NT2/D1 (cell line): Measurements from ENCODE around the gene RCOR1.

Experiments
- DNase-seq: peaks from one replicate; pipeline ENCODE4 v3.0.0-alpha.2; 2011; ENCODE audit warnings: low read depth, low spot score
- H3K27me3 ChIP-seq: 2 replicates; pipeline ENCODE4 v1.6.0; 2011; ENCODE audit warnings: mild to moderate bottlenecking; ENCODE audit not compliant: insufficient read length, insufficient read depth
- H3K36me3 ChIP-seq: 2 replicates; pipeline ENCODE4 v1.6.1; 2011; ENCODE audit warnings: mild to moderate bottlenecking, low read length, mixed read lengths; ENCODE audit not compliant: insufficient read depth, insufficient read length
- H3K4me1 ChIP-seq: 2 replicates; pipeline ENCODE4 v1.5.1; 2011; ENCODE audit not compliant: insufficient read depth, insufficient read length
- H3K4me3 ChIP-seq: 2 replicates; pipeline ENCODE4 v1.5.1; 2011; ENCODE audit warnings: low read depth; ENCODE audit not compliant: insufficient read length
- H3K9ac ChIP-seq: 2 replicates; pipeline ENCODE4 v1.6.0; 2011; ENCODE audit warnings: low read depth; ENCODE audit not compliant: insufficient read length
- H3K9me3 ChIP-seq: 2 replicates; pipeline ENCODE4 v1.5.1; 2011; ENCODE audit warnings: mild to moderate bottlenecking, low read length; ENCODE audit not compliant: insufficient read depth
- SUZ12 ChIP-seq: IDR thresholded peaks from 2 replicates; pipeline ENCODE4 v1.6.1; 2011; ENCODE audit not compliant: insufficient read length, insufficient read depth; ENCODE audit errors: extremely low read depth
- YY1 ChIP-seq: IDR thresholded peaks from 2 replicates; pipeline ENCODE4 v1.6.1; 2011; ENCODE audit not compliant: insufficient read length, insufficient read depth
- ZNF274 ChIP-seq: IDR thresholded peaks from 2 replicates; pipeline ENCODE4 v1.6.1; 2011; ENCODE audit warnings: mild to moderate bottlenecking, low read depth, low read length

RCOR1 gene

DNA sequence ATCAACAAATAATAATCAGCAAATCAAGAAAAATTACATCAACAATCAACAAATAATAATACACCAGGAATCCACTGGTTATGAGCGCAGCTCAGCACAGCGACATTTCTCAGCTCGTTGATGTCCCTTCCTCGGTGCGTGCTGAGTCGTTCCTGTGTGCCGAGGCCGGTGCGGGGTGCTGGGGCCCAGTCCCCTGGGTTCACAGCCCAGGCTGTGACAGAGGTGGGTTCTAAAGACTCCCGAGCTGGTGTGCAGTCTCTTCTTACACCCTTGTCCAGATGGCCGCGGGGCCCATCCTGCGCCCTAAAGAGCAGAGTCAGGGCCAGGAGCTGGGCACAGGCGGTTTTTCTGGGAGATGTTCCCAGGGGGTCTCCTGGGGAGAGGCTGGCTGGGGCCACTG is 157.9 kb downstream of the RCOR1 start:
- TF ChIP-seq ZNF274 (no peak), YY1 (no peak), SUZ12 (no peak)
- H3K27me3 ChIP-seq: no peaks in the 10 kb centered on the region
- peaks cover 20% of the 10 kb centered on the region for H3K36me3 ChIP-seq
- peaks cover 18% of the 10 kb centered on the region for H3K4me1 ChIP-seq
- H3K9me3 ChIP-seq: no peaks in the 10 kb centered on the region
- no peak overlapping the region for H3K4me3 ChIP-seq
- H3K9ac ChIP-seq: no peak overlapping the region
- DNase-seq: no peak

DNA sequence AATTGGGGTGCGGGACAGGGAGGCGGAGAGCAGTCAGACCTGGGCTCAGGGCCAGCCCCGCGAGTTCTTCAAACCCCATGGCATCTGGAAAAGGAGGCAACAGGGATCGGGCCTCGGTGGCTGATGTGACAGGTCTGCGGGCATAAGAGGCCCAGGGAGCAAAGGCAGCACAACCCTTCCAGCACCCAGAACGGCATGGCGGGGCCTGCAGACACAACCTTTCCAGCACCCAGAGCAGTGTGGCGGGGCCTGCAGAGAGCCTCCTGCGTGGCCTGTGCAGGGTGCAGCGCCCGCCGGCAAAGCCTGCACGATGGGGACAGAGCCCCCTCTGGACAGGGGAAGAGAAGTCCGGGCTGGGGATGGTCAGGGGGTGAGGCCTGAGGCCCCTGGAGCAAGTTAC is 158.6 kb downstream of the RCOR1 start:
- DNase-seq: no peak
- peaks cover 20% of the 10 kb centered on the region for H3K36me3 ChIP-seq
- H3K4me1 ChIP-seq: peaks cover 18% of the 10 kb centered on the region
- H3K9me3 ChIP-seq: no peaks in the 10 kb centered on the region
- H3K4me3 ChIP-seq: no peak overlapping the region
- H3K9ac ChIP-seq: no peak overlapping the region
- TF ChIP-seq YY1 (no peak), ZNF274 (no peak), SUZ12 (no peak)
- H3K27me3 ChIP-seq: no peaks in the 10 kb centered on the region

DNA sequence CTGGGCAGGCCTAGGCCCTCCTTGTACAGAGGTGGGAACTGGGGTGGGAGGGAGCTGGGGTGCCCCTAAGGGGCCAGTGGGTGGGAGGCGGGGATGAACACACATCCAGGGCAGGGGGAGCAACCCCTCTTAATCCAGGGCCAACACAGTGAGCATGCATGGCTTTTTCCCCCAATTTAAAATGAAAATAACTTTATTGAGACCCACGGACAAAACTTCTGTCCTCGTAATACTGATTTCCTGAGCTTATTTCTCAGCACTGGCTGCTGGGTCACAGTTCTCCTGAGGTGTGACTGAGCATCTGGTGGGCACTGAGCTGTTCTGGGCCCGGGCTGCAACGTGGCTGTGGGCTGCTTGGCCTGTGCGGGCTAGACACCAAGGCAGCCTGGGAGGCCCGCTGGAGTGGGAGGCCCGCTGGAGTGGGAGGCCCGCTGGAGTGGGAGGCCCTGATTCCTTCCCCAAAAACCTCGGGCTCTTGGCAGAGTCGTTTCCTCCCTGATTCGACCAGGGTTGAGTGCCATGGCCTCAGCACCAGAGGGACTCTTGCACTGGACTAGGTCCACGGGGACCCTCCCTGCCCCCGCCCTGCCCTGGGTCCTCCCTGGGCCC is 159.9 kb downstream of the RCOR1 start:
- peaks cover 10% of the 10 kb centered on the region for H3K36me3 ChIP-seq
- no peak for DNase-seq

DNA sequence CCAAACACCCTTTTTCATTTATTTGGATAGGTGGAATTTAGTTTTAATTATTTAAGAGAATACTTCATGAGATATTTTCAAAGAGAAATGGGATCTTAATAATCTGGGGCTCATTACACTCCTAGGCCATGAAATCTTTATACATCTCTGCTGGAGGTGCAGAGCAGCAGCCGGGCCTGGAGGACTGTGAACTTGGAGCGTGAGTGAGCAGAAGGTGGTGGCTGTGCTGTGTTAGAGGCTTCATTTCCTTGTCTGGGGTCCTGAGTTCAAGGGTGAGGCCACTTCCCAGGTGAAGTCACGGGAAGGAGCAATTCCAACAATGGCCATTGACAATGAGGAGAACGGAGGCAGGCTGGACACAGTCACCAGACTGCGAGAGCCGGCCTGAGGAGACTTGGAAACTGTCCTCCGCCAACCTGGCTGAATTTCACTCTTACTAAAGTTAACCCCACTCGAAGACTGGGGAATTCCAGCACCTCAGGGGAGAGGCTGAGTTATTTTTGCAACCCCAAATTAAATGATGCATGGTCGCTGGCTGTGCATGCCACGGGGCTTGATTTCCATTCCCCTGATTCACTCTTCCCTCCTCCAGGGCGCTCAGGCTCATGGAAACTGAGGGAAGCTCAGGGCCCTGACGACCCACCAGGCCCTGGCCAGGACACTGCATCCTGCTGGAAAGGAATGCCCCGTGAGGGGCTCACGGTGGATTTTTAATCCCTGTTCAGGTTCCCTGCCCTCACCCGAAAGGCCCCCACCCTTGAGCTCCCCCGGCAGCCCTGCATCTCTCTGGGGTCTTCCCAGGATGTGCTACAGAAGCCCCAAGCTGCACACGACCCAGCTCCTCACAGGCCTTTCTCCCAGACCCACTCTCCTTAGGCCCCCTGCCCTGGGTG is 162.2 kb downstream of the RCOR1 start:
- Histone ChIP-seq H3K9me3 (no peaks in the 10 kb centered on the region), H3K9ac (no peak overlapping the region), H3K4me1 (peaks cover 12% of the 10 kb centered on the region), H3K27me3 (no peaks in the 10 kb centered on the region), H3K36me3 (peaks cover 8% of the 10 kb centered on the region), H3K4me3 (no peak overlapping the region)
- TF ChIP-seq ZNF274 (no peak), YY1 (no peak), SUZ12 (no peak)
- no peak for DNase-seq

More for the DNA sequence above, 159.9 kb downstream of the RCOR1 start:
- Histone ChIP-seq H3K4me1 (peaks cover 18% of the 10 kb centered on the region), H3K4me3 (no peak overlapping the region), H3K9ac (no peak overlapping the region), H3K9me3 (no peaks in the 10 kb centered on the region), H3K27me3 (no peaks in the 10 kb centered on the region)
- TF ChIP-seq SUZ12 (no peak), YY1 (no peak), ZNF274 (no peak)

DNA sequence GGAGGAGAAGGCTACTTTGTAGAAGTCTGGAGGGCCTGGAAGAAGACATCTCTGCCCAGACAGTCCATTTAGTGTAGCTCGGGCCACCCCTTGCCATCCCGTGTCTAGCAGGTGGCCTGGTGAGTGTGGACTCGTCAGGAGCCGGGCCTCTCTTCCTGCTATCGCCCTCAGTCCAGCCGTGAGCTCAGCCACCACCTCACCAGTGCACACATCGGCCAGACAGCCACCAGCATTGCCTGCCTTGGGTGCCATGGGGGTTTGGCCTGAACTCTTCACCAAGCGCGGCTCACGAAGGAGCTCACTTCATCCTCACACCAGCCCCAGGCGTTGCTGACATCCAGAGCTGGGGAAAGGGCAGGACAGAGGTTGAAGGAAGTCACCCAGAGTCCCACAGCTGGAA is 165.2 kb downstream of the RCOR1 start:
- Histone ChIP-seq H3K36me3 (no peaks in the 10 kb centered on the region), H3K9ac (no peak overlapping the region), H3K27me3 (no peaks in the 10 kb centered on the region), H3K4me3 (no peak overlapping the region), H3K9me3 (no peaks in the 10 kb centered on the region), H3K4me1 (no peaks in the 10 kb centered on the region)
- DNase-seq: no peak
- TF ChIP-seq ZNF274: no peak
- no peak for TF ChIP-seq YY1
- TF ChIP-seq SUZ12: no peak

DNA sequence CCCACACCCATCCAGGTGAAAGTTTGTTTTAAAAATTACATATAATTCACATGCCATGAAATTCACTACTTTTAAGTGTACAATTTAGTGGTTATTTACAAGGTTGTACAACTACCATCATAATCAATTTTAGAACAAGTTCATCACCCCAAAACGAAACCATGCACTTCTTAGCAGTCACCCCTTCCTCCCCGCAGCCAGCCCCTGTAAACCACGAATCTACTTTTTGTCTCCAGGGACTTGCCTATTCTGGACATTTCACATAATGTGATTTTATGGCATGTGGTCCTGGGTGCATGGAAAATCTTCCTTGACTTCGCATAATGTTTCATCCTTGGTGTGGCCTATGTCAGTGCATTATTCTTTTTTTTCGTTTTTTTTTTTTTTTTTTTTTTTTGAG is 165.6 kb downstream of the RCOR1 start:
- no peak overlapping the region for H3K9ac ChIP-seq
- H3K36me3 ChIP-seq: no peaks in the 10 kb centered on the region
- H3K9me3 ChIP-seq: no peaks in the 10 kb centered on the region
- H3K4me1 ChIP-seq: no peaks in the 10 kb centered on the region
- TF ChIP-seq SUZ12 (no peak), YY1 (no peak), ZNF274 (no peak)
- H3K4me3 ChIP-seq: no peak overlapping the region
- DNase-seq: no peak
- H3K27me3 ChIP-seq: no peaks in the 10 kb centered on the region

DNA sequence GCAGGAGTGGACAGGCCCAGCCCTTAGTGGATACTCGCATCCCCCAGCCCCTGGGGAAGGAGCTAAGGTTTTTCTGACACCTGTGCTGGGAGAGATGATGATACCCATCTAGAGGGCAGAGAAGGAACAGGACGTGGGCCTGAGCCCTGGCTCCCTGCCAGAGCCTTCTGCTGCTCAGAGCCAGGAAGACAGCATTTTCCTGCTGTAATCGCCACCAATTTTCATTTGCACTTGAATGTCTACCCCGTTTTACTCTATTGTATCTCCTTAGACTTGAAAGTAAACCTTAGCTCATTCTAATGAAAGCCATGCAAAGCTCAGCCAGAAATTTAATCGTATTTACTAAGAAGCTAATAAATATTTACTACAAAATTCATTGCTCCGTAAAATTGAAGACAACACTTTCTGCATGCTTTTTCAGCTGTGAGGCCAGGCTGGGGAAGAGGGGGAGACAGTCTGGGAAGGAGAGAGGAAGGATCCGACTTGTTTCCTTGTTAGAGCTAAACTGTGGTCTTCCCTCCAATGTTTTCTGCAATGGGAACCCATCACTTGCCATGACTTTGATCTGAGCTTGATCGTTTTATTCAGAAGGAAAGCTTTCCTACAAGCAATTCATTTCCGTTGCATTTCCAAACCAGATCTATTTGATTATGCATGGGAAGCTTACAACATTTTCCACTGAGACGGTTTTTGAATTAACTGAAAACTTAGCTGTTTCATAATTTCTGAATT is 167.2 kb downstream of the RCOR1 start:
- Histone ChIP-seq H3K4me3 (no peak overlapping the region), H3K9me3 (no peaks in the 10 kb centered on the region), H3K4me1 (no peaks in the 10 kb centered on the region), H3K27me3 (no peaks in the 10 kb centered on the region), H3K36me3 (no peaks in the 10 kb centered on the region), H3K9ac (no peak overlapping the region)
- TF ChIP-seq ZNF274 (no peak), YY1 (no peak), SUZ12 (no peak)
- no peak for DNase-seq
